Measurements from ENCODE around the gene DYNC1I1.

DNA sequence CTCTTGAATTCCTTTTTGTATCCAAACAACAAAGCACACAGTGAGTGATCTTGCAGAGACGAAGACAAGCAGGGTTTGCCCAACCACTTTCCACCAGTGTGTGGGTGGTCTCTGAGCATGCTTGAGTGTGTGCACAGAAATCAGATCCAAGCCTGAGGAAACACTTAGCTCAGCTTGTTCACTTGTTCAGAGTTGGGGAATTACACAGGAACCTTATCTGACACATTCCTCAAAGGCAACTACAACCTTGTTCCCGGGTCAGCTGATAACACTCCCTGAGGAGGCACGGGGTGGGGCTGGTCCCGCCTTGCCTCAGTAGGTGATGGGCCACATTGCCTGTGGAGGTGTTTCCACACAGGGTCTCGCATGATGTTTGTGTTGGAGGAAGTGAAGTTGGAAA lies 216.9 kb downstream of the DYNC1I1 start:
- TF ChIP-seq, protein P1, sequence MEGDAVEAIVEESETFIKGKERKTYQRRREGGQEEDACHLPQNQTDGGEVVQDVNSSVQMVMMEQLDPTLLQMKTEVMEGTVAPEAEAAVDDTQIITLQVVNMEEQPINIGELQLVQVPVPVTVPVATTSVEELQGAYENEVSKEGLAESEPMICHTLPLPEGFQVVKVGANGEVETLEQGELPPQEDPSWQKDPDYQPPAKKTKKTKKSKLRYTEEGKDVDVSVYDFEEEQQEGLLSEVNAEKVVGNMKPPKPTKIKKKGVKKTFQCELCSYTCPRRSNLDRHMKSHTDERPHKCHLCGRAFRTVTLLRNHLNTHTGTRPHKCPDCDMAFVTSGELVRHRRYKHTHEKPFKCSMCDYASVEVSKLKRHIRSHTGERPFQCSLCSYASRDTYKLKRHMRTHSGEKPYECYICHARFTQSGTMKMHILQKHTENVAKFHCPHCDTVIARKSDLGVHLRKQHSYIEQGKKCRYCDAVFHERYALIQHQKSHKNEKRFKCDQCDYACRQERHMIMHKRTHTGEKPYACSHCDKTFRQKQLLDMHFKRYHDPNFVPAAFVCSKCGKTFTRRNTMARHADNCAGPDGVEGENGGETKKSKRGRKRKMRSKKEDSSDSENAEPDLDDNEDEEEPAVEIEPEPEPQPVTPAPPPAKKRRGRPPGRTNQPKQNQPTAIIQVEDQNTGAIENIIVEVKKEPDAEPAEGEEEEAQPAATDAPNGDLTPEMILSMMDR (conservative IDR thresholded peaks at IDR 0.05; ENCODE audit: low read depth in 2 of 2) = no peak
- no peak for TF ChIP-seq EZH2phosphoT487 (IDR thresholded peaks at IDR 0.05; ENCODE audit: unreplicated experiment)
- TF ChIP-seq NANOG (IDR thresholded peaks at IDR 0.05; ENCODE audit: borderline replicate concordance) = no peak
- no peak for TF ChIP-seq EZH2 (IDR thresholded peaks at IDR 0.05; ENCODE audit: low read depth, unreplicated experiment)
- TF ChIP-seq POLR2AphosphoS5 (IDR thresholded peaks at IDR 0.05; ENCODE audit: low read depth) = no peak
- TF ChIP-seq CREB1 (CRISPR knock-in tag; IDR thresholded peaks at IDR 0.05; ENCODE audit: low read depth) = no peak
- no peak for TF ChIP-seq JUNB (IDR thresholded peaks at IDR 0.05; ENCODE audit: unreplicated experiment)
- no peak for TF ChIP-seq STAT1 (IDR thresholded peaks at IDR 0.05; ENCODE audit: unreplicated experiment)

All from GM23338 (cell line).